Measurements from ENCODE around the gene RADIL. TPM values are rescaled to one million over a fixed set of nuclear protein-coding genes. Genes with fewer than 3 reads are reported as not detected.
A peak's percentile ranks its signal among the peaks of the same experiment; 100 is the strongest.

Gene RADIL
- total RNA-seq, 4 donors from 2014 or later, result 0.80 to 6.2 (median 1.7) TPM

DNA sequence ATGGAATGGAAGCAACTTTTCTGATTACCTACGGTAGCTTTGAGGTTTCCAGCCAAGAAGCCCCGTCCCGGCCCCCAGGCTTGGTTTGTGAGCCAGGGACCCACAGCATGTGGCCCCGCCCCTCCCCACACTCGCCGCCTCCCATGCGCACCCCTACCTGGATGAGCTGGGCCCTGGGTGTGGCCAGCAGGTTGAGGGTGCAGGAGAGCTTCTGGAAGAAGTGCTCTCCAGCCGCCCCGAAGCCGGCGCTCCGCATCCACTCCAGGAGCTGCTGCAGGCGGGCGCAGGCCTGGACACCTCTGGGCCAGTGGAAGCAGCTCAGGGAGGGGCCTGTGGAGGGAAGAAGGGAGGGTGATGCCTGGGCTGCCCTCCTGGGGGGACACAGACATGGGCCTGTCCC lies 68.4 kb downstream of the RADIL start:
- in situ Hi-C loops (cut with MboI; ENCODE audit: low pct_ligation_motif_present in 1 of 4, low pct_unique_long_range_greater_than_20kb in 1 of 4, low sequenced_read_pairs in 3 of 4), result no loop called here
- WGBS, 2 donors (ENCODE audit: low coverage in 1 of 2), result 93% methylated on average over 14 of the region's 14 CpGs; no CpG with 5 or more reads in 1 of the 2 donors
- intact Hi-C loops (cut with DNase I; ENCODE audit: low total_unique reads), result no loop called here
- H3K4me1 ChIP-seq, result no peaks in the 10 kb centered on the region
- no peak overlapping the region for H3K27ac ChIP-seq
- H3K27me3 ChIP-seq, result no peaks in the 10 kb centered on the region
- DNase-seq, result no peak
- H3K4me3 ChIP-seq, result no peak overlapping the region
- no peaks in the 10 kb centered on the region for H3K9me3 ChIP-seq
- H3K36me3 ChIP-seq, result no peaks in the 10 kb centered on the region
- TF ChIP-seq EP300 (IDR thresholded peaks at IDR 0.05; ENCODE audit: low read depth) (no peak), POLR2A (IDR thresholded peaks at IDR 0.05) (no peak), POLR2AphosphoS5 (IDR thresholded peaks at IDR 0.05) (no peak)

DNA sequence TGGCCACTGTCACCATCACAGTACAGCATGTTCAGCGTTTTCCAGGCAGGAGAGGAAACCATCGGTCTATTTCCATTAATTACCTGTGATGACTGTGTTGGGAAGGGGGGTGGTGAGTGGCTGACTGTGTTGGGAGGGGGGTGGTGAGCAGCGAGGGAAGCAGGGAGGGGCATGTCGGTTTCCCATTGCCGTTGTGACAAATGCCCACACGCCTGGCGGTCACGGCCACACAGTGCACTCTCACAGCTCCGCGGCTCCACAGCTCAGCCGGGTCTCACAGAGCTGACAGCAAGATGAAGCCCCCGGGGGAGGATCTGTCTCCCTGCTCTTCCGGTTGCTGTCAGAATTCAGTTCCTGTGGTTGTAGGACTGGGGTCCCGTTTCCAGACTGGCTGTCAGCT lies 69.1 kb downstream of the RADIL start:
- Histone ChIP-seq H3K9me3 (no peaks in the 10 kb centered on the region), H3K27ac (no peak overlapping the region), H3K4me3 (no peak overlapping the region), H3K36me3 (no peaks in the 10 kb centered on the region), H3K4me1 (no peaks in the 10 kb centered on the region), H3K27me3 (peaks cover 6% of the 10 kb centered on the region)
- TF ChIP-seq POLR2AphosphoS5 (IDR thresholded peaks at IDR 0.05) (no peak), POLR2A (IDR thresholded peaks at IDR 0.05) (no peak), EP300 (IDR thresholded peaks at IDR 0.05; ENCODE audit: low read depth) (no peak)
- TF ChIP-seq, protein P1, sequence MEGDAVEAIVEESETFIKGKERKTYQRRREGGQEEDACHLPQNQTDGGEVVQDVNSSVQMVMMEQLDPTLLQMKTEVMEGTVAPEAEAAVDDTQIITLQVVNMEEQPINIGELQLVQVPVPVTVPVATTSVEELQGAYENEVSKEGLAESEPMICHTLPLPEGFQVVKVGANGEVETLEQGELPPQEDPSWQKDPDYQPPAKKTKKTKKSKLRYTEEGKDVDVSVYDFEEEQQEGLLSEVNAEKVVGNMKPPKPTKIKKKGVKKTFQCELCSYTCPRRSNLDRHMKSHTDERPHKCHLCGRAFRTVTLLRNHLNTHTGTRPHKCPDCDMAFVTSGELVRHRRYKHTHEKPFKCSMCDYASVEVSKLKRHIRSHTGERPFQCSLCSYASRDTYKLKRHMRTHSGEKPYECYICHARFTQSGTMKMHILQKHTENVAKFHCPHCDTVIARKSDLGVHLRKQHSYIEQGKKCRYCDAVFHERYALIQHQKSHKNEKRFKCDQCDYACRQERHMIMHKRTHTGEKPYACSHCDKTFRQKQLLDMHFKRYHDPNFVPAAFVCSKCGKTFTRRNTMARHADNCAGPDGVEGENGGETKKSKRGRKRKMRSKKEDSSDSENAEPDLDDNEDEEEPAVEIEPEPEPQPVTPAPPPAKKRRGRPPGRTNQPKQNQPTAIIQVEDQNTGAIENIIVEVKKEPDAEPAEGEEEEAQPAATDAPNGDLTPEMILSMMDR (IDR thresholded peaks at IDR 0.05), result no peak
- DNase-seq, result no peak
- 59% methylated on average over 14 of the region's 14 CpGs; no CpG with 5 or more reads in 1 of the 2 donors for WGBS, 2 donors (ENCODE audit: low coverage in 1 of 2)
- in situ Hi-C loops (cut with MboI; ENCODE audit: low pct_ligation_motif_present in 1 of 4, low pct_unique_long_range_greater_than_20kb in 1 of 4, low sequenced_read_pairs in 3 of 4), result no loop called here
- intact Hi-C loops (cut with DNase I; ENCODE audit: low total_unique reads), result no loop called here

DNA sequence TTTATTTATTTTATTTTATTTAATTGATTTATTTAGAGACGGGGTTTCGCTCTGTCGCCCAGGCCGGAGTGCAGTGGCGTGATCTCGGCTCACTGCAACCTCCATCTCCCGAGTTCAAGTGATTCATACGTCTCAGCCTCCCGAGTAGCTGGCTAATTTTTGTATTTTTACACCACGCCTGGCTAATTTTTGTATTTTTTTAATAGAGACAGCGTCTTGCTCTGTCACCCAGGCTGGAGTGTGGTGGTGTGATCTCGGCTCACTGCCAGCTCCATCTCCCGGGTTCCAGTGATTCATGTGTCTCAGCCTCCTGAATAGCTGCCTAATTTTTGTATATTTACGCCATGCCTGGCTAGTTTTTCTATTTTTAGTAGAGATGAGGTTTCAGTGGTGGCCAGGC lies 73.8 kb downstream of the RADIL start:
- 74 to 79% methylated on average over 13 to 14 of the region's 14 CpGs for WGBS, 2 donors (ENCODE audit: low coverage in 1 of 2)
- intact Hi-C loops (cut with DNase I; ENCODE audit: low total_unique reads), result no loop called here
- TF ChIP-seq POLR2A (IDR thresholded peaks at IDR 0.05) (no peak), POLR2AphosphoS5 (IDR thresholded peaks at IDR 0.05) (no peak), EP300 (IDR thresholded peaks at IDR 0.05; ENCODE audit: low read depth) (no peak)
- TF ChIP-seq, protein P1 (IDR thresholded peaks at IDR 0.05), result no peak
- DNase-seq, result no peak
- no peaks in the 10 kb centered on the region for H3K36me3 ChIP-seq
- no peak overlapping the region for H3K4me3 ChIP-seq
- H3K9me3 ChIP-seq, result no peaks in the 10 kb centered on the region
- peaks cover 26% of the 10 kb centered on the region for H3K27me3 ChIP-seq
- in situ Hi-C loops (cut with MboI; ENCODE audit: low pct_ligation_motif_present in 1 of 4, low pct_unique_long_range_greater_than_20kb in 1 of 4, low sequenced_read_pairs in 3 of 4), result no loop called here
- H3K4me1 ChIP-seq, result no peaks in the 10 kb centered on the region
- no peak overlapping the region for H3K27ac ChIP-seq

DNA sequence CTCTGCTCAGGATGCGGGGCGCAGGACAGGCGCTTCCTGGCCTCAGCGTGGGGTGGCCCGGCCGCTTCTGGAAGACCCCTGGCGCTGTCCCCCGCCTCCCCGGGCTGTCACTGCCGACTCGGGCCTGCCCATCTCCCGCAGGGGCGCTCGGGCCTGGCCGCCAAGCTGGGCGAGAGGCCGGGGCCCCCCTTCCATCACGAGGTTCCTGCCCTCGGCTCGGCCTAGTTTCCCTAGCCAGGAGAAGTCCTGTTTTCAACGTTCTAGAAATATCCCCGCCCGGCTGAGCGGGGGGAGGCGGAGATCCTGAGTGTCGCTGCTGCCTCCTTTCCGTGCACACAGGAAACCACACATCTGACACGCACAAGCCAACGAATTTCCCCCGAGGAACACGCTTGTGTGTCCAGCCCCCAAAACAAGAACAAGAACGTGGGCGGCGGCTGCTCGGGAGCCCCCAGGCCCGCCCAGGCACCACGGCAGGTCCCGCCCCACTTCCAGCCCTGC lies 74.4 kb downstream of the RADIL start:
- TF ChIP-seq POLR2AphosphoS5 (IDR thresholded peaks at IDR 0.05) (no peak), POLR2A (IDR thresholded peaks at IDR 0.05) (no peak), EP300 (IDR thresholded peaks at IDR 0.05; ENCODE audit: low read depth) (no peak)
- TF ChIP-seq, protein P1 (IDR thresholded peaks at IDR 0.05), result no peak
- no peaks in the 10 kb centered on the region for H3K4me1 ChIP-seq
- H3K27me3 ChIP-seq, result peaks cover 26% of the 10 kb centered on the region
- in situ Hi-C loops (cut with MboI; ENCODE audit: low pct_ligation_motif_present in 1 of 4, low pct_unique_long_range_greater_than_20kb in 1 of 4, low sequenced_read_pairs in 3 of 4), result no loop called here
- peak overlapping the region in 1 of 4 donors; percentile 27 for H3K4me3 ChIP-seq
- intact Hi-C loops (cut with DNase I; ENCODE audit: low total_unique reads), result no loop called here
- DNase-seq, result no peak
- no peaks in the 10 kb centered on the region for H3K9me3 ChIP-seq
- H3K36me3 ChIP-seq, result no peaks in the 10 kb centered on the region
- WGBS, 2 donors (ENCODE audit: low coverage in 1 of 2), result 62% methylated on average over 31 of the region's 38 CpGs; no CpG with 5 or more reads in 1 of the 2 donors
- peak overlapping the region in 1 of 4 donors; percentile 34 for H3K27ac ChIP-seq

DNA sequence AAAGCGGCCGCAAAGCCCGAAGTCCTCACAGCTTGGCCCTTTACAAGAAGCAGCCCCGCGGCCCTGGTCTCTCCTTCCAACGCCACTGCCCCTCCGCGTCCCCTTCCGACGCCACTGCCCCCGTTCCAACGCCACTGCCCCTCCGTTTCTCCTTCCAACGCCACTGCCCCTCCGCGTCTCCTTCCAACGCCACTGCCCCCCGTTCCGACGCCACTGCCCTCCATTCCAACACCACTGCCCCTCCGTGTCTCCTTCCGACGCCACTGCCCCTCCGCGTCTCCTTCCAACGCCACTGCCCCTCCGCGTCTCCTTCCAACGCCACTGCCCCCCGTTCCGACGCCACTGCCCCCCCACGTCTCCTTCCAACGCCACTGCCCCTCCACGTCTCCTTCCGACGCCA lies 75.0 kb downstream of the RADIL start:
- Histone ChIP-seq H3K27me3 (peaks cover 26% of the 10 kb centered on the region), H3K36me3 (no peaks in the 10 kb centered on the region), H3K4me3 (no peak overlapping the region), H3K9me3 (no peaks in the 10 kb centered on the region), H3K27ac (peak overlapping the region in 1 of 4 donors; percentile 23), H3K4me1 (no peaks in the 10 kb centered on the region)
- intact Hi-C loops (cut with DNase I; ENCODE audit: low total_unique reads) (no loop called here), in situ Hi-C loops (cut with MboI; ENCODE audit: low pct_ligation_motif_present in 1 of 4, low pct_unique_long_range_greater_than_20kb in 1 of 4, low sequenced_read_pairs in 3 of 4) (no loop called here)
- DNase-seq, result no peak
- TF ChIP-seq, protein P1 (IDR thresholded peaks at IDR 0.05), result no peak
- WGBS, 2 donors (ENCODE audit: low coverage in 1 of 2), result 83 to 85% methylated on average over 26 to 32 of the region's 37 CpGs
